Right hindlimb (tissue), 1 donor: ENCODE data around the gene WDR18.
A peak's percentile ranks its signal among the peaks of the same experiment; 100 is the strongest.

Experiments used
- DNase-seq: peaks from one replicate; pipeline ENCODE4 v3.0.0-alpha.2; 2018

The WDR18 gene

DNA sequence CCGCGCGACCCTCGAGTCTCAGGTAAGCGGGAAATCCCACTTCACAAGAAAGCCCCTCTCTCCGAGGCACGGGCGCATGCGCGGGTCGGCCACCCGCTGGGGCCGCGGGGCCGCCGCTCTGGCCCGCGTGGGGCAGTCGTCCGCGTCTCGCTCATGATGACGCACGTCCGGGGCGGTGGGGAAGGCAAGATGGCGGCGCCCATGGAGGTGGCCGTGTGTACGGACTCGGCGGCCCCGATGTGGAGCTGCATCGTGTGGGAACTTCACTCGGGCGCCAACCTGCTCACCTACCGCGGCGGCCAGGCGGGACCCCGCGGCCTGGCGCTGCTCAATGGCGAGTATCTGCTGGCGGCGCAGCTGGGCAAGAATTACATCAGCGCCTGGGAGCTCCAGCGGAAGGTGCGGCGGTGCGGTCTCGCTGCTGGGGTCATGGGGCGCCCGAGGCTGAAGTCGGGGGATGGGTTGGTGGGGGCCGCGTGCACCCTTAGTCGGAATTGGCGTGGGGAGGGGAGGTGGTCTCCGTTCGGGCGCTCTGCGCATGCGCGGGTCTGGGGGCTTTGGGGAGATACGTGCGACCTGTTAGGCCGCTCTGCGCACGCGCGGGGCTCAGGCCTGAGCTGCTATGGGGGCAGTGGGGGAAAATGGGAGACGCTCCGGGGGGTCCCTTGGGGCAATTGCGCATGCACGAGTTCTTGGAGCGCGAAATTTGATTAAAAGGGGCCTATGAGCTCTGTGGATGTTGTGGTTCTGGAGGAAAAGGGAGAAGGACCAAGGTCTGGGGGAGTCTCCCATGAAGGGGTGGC, at the start of gene WDR18:
Gene WDR18 (plus strand): TSS at position 181 of the 803 bp plus-strand sequence. CDS start 9 bp downstream, at position 190.
- DNase-seq, result peak; percentile 95

GRCh38 chr19:934865-935479, 49.2 kb upstream of the WDR18 start:
- DNase-seq, result peak; percentile 92

- no peak for DNase-seq
These were observed 48.0 kb upstream of the WDR18 start for GRCh38 chr19:936175-936546.

GRCh38 chr19:937259-937694, 46.9 kb upstream of the WDR18 start:
- DNase-seq, result no peak

DNA sequence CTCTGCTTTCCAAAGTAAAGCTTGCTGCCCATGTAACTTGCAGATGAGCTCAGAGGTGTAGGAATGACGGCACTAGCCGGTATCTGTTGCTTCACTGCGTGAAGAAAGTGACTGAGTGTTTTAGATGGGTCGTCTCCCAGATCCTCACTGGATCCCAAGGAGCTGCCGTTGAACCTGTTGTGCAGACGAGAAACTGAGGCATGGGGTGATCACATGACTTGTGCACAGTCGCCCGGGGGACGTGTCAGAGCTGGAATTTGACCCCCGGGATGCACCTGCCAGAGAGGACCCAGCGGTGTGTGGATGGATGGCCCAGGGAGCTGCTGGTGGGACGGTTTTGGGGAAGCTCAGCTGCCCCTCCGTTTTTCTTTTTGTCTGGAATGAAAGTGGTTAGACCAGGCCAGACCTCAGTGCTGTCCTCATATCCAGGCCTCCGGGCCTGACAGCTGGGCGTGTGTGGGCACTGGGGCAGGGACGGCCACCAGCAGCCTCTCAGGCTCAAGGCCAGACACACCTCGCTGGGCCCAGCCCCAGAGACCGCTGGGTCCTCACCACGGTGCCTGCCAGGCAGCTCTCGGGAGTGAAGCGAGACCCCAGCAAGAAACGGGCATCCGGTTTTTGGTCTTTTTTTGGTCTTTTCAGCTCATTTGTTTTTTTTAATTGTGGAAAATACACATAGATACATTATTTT, 45.8 kb upstream of the WDR18 start:
- no peak for DNase-seq

GRCh38 chr19:939439-939838, 44.7 kb upstream of the WDR18 start:
- no peak for DNase-seq

GRCh38 chr19:939922-940321, 44.2 kb upstream of the WDR18 start:
- peak; percentile 16 for DNase-seq

GRCh38 chr19:940591-941291, 43.4 kb upstream of the WDR18 start:
- peak; percentile 36 for DNase-seq

- no peak for DNase-seq
These were observed 42.6 kb upstream of the WDR18 start for GRCh38 chr19:941292-942132.

DNA sequence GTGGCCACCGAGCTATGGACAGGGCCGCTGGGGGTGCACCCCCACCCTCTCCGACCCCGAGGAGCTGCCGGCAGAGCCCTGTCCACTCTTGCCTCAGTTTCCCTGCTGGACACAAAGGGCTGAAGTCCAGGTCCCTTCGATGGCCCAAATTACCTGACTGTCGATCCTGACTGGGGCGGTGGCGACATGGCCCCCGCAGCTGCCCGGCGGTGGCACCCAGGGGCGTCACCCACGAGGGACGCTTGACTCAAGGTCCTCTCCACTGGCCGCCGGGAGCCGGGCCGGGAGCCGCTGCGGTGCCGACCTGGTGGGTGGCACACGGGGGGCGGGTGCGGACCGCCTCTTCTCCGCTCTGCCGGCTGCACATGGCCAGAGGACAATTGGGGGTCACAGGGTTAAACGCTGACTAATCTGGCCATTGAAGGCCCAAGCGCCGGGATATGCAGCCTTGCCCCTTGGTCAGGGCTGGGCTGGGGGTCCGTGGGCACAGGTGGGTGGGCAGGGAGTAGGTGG, 42.0 kb upstream of the WDR18 start:
- DNase-seq, result no peak

DNA sequence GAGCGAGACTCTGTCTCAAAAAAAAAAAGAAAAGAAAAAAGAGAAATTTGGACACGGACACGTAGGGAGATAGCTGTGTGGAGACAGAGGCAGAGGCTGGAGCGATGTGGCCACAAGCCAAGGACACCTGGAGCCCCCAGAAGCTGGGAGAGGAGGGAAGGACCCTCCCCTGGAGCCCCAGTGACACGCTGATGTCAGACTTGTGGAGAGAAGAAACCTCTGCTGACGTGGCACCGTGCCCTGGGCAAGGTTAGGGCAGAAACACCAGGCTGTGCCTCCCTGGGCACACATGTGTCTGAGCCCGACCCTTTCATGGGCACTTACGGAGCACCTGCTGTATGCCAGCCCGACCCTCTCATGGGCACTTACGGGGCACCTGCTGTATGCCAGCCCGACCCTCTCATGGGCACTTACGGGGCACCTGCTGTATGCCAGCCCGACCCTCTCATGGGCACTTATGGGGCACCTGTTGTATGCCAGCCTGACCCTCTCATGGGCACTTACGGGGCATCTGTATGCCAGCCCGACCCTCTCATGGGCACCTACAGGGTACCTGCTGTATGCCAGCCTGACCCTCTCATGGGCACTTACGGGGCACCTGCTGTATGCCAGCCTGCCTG, 40.5 kb upstream of the WDR18 start:
- no peak for DNase-seq

- peak; percentile 27 for DNase-seq
These were observed 40.0 kb upstream of the WDR18 start for GRCh38 chr19:944171-944567.

DNA sequence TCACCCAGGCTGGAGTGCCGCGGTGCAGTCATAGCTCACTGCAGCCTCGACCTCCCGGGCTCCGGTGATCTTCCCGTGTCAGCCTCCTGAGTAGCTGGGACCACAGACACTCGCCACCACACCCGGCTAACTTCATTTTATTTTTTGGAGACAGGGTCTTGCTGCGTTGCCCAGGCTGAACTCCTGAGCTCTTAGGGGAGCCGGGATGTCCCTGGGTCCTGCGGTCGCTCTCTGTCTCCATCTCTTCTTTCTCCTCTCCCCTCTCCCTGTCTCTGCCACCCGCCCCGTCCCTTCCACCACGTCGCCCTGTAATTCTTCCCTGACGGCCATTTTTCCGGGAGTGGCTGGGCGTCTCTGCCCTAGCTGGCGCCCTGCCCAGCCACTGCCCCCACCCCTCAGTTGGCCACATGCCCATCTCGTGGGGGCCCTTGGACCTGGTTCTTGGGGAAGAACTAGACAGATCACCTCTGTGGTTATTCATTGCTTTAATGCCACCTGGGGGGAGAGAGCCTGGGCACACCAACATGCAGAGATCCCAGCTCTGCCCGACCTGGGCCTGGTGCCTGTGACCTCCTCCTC, 39.4 kb upstream of the WDR18 start:
- DNase-seq, result peak; percentile 28

DNA sequence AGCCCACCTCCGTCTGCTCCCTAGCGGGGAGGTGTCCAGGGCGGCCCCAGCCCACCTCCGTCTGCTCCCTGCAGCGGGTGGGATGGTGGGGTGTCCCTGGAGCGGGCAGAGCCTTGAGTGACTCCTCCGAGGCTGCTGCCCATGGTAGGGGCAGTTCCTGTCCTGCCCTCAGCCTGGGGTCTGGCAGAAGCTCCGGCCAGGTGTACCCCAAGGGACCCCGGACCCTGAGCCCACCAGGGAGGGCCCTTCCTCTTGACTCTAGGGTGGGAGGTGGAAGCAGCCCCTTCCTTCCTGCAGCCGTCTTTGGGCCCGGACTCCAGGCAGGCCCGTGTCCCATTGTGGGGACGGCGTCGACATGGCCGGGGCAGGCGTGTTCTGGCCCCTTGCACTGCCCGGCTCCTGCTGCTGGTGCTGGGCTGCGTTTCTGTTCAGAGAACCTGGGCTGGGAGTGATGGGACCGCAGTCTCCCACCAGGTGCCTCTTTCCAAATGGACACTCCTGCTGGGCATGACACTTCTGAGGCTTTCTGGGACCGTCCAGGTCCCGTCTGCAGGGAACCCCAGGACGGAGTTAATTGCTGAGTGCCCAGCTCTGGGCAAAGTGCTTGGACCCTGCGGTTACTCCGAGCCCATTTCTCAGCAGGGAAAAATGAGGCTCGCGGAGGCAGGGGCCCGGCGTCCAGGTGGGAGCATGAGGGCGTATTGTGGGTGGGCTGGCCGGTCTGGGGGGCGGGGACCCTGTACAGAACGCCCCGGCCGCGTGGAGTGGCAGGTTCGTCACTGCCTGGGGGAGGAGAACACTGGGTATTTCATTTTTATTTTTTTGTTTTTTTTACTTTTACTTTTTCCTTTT, 38.5 kb upstream of the WDR18 start:
- DNase-seq, result peak; percentile 16

- peak; percentile 14 for DNase-seq
These were observed 36.9 kb upstream of the WDR18 start for GRCh38 chr19:947090-947706.

GRCh38 chr19:947707-948539, 36.2 kb upstream of the WDR18 start:
- DNase-seq, result peak; percentile 59

DNA sequence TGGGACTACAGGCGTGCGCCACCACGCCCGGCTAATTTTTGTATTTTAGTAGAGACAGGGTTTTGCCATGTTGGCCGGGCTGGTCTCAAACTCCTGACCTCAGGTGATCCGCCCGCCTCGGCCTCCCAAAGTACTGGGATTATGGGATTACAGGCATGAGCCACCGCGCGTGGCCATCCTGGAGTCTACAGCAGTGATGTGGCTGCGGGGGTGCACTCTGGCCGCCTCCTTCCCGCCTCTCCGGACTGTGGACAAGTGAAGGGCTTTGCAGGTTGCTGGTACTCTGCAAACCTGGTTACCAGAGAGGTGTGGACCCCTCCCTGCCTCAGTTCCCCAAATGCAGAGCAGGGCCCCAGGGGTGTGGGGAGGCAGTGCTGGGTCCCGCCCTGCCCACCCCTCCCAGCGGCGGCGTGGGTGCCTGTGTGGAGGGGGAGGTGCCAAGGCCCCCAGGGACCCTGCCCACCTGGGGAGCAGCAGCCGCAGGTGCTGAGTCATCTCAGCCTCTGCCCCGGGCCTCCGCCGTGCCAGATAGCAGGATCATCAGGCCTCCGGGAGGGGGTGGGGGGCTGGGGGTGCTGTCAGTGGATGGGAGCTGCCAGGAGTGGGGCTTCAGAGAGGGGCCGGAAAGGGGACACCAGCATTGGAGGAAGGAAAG, 35.2 kb upstream of the WDR18 start:
- peak; percentile 24 for DNase-seq
